ENCODE data around the gene MRPL2. TPM values are rescaled to one million over a fixed set of nuclear protein-coding genes. Genes with fewer than 3 reads are reported as not detected.

MRPL2 gene
- total and polyA plus RNA-seq, 2 of the 4 experiments (the other 2 are of a cell fraction) = 18.1 to 45.9 TPM

DNA sequence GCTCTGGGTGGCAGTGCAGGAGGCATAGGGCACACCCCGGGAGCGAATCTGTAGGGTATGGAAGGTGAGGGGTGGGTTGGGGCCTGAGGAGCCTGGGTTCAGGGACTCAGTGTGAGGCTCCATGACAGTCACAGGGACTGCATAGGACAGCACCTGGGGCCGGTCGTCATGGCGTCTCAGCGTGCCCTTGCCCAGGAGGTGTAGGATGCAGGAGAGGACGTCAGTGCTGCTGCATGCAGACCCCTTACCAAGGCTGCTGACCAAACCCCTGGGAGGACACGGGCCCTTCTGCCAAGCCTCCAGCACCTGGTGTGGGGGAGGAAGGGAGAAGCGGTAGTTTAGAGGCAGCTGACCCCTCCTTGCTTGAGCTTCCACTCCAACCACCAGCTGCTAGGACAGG, 21.5 kb downstream of the MRPL2 start:
- H3K14ac ChIP-seq (replicated peaks; ENCODE audit: low read depth, low read length) = no peak overlapping the region
- H3K4me2 ChIP-seq (ENCODE audit: low read depth, low read length) = no peak overlapping the region
- POLR2A ChIA-PET (ENCODE audit: unreplicated experiment) = no interaction called here
- H3K23ac ChIP-seq (ENCODE audit: low read depth, low read length) = no peak overlapping the region
- H2BK20ac ChIP-seq (ENCODE audit: low read depth, low read length) = no peak overlapping the region
- H4K20me1 ChIP-seq (ENCODE audit: insufficient read depth, low read length) = 0 out of 2 replicates have a peak, but pooled peaks cover 3% of the 10 kb centered on the region
- no peak overlapping the region for H4K8ac ChIP-seq (ENCODE audit: low read depth in 2 of 2, low read length in 2 of 2)
- no peaks in the 10 kb centered on the region for H3K27me3 ChIP-seq (ENCODE audit: control insufficient read depth, insufficient read depth, low read length)
- no peak for TF ChIP-seq FOS (IDR thresholded peaks at IDR 0.05; ENCODE audit: low read depth, low read length)
- H2AFZ ChIP-seq (replicated peaks; ENCODE audit: low read length, poor library complexity) = no peak overlapping the region
- no peaks in the 10 kb centered on the region for H3K9me1 ChIP-seq (ENCODE audit: insufficient read depth, low read length)
- no peak overlapping the region for H2BK15ac ChIP-seq (ENCODE audit: low read depth, low read length)
- in situ Hi-C loops (cut with MboI; ENCODE audit: low sequenced_read_pairs) (no loop called here), dilution Hi-C loops (cut with HindIII; ENCODE audit: low sequenced_read_pairs, unreplicated experiment) (no loop called here), intact Hi-C loops (cut with micrococcal nuclease) (no loop called here)
- H2BK5ac ChIP-seq (ENCODE audit: low read depth, low read length, poor library complexity, severe bottlenecking) = no peak overlapping the region
- peaks cover 7 to 9% of the 10 kb centered on the region in 2 experiments; a peak in 2 of 4 replicates for H3K79me1 ChIP-seq (ENCODE audit: low read depth in 1 of 2, low read length in 2 of 2)
- no peak overlapping the region for H3K56ac ChIP-seq (ENCODE audit: extremely low read depth, insufficient read depth, low read length)
- CTCF ChIA-PET = no interaction called here
- 100% methylated on average over 4 of the region's 9 CpGs; no CpG with 5 or more reads in 1 of the 2 experiments for WGBS, 2 experiments (ENCODE audit: extremely low coverage in 2 of 2, insufficient read length in 1 of 2)
- H3K4me1 ChIP-seq (ENCODE audit: control insufficient read depth, insufficient read depth, low read length) = no peaks in the 10 kb centered on the region
- no peak overlapping the region for H3K18ac ChIP-seq (ENCODE audit: low read depth, low read length)
- no peak overlapping the region for H2BK120ac ChIP-seq (ENCODE audit: low read depth, low read length)
- no peak overlapping the region for H2AK5ac ChIP-seq (ENCODE audit: low read depth, low read length)
- H3K27ac ChIP-seq (ENCODE audit: insufficient read depth, low read length) = no peak overlapping the region
- H3K4ac ChIP-seq (ENCODE audit: low read depth, low read length) = no peak overlapping the region
- no peak overlapping the region for H3K9ac ChIP-seq (ENCODE audit: low read depth, low read length)
- no peak overlapping the region for H4K5ac ChIP-seq (ENCODE audit: low read depth, low read length)
- no peak overlapping the region for H2AK9ac ChIP-seq (replicated peaks; ENCODE audit: low read depth, low read length, poor library complexity)
- no peak for DNase-seq
- peaks cover 58% of the 10 kb centered on the region for H3K36me3 ChIP-seq (ENCODE audit: control insufficient read depth, insufficient read depth, low read length)
- H4K91ac ChIP-seq (ENCODE audit: insufficient read depth, low read depth, low read length) = no peak overlapping the region
- no peaks in the 10 kb centered on the region for H3K9me3 ChIP-seq (ENCODE audit: control insufficient read depth, insufficient read depth, low read length)
- ATAC-seq (ENCODE audit: low read depth) = no peak
- no TSS peak for BruUV-seq (replicated peaks)
- no peak overlapping the region for H3K4me3 ChIP-seq (ENCODE audit: insufficient read depth, low read depth, low read length)
